Sigmoid colon (tissue), 4 donors: ENCODE measurements around the gene NFIA.

Experiments used
- EP300 ChIP-seq, 4 donors: sonication (generic); formaldehyde crosslinking; IDR thresholded peaks; one replicate each; pipeline ENCODE4 v1.6.1; 2017; ENCODE audit warnings: antibody characterized with exemption in 4 of 4
- POLR2A ChIP-seq, 2 donors: fragments of 450-650 bp; IDR thresholded peaks; one replicate each; pipeline ENCODE4 v1.6.1; 2016; ENCODE audit warnings: antibody characterized with exemption in 2 of 2, mild to moderate bottlenecking in 2 of 2, moderate library complexity in 2 of 2
- POLR2AphosphoS5 ChIP-seq, 4 donors: sonication (generic); formaldehyde crosslinking; IDR thresholded peaks; one replicate each; pipeline ENCODE4 v1.6.1; 2017; ENCODE audit warnings: antibody characterized with exemption in 4 of 4
- TF ChIP-seq, protein P1 (sequence below), 4 experiments: fragments of 450-650 bp in 3 of 4; fragments of 200-600 bp in 1 of 4; IDR thresholded peaks; one replicate each; pipeline ENCODE4 v1.5.1; 2016 to 2019; ENCODE audit warnings: antibody characterized with exemption in 4 of 4, mild to moderate bottlenecking in 3 of 4, moderate library complexity in 2 of 4

GRCh38 chr1:61080413-61081143 is 1.8 kb upstream of the NFIA start:
- no peak for TF ChIP-seq POLR2A (IDR thresholded peaks at IDR 0.05)
- TF ChIP-seq, protein P1, sequence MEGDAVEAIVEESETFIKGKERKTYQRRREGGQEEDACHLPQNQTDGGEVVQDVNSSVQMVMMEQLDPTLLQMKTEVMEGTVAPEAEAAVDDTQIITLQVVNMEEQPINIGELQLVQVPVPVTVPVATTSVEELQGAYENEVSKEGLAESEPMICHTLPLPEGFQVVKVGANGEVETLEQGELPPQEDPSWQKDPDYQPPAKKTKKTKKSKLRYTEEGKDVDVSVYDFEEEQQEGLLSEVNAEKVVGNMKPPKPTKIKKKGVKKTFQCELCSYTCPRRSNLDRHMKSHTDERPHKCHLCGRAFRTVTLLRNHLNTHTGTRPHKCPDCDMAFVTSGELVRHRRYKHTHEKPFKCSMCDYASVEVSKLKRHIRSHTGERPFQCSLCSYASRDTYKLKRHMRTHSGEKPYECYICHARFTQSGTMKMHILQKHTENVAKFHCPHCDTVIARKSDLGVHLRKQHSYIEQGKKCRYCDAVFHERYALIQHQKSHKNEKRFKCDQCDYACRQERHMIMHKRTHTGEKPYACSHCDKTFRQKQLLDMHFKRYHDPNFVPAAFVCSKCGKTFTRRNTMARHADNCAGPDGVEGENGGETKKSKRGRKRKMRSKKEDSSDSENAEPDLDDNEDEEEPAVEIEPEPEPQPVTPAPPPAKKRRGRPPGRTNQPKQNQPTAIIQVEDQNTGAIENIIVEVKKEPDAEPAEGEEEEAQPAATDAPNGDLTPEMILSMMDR (IDR thresholded peaks at IDR 0.05) = no peak
- TF ChIP-seq EP300 (IDR thresholded peaks at IDR 0.05) = no peak
- TF ChIP-seq POLR2AphosphoS5 (IDR thresholded peaks at IDR 0.05) = no peak
